Fibroblast of villous mesenchyme (primary cell): ENCODE results near the gene NXPE2. TPM values are rescaled to one million over a fixed set of nuclear protein-coding genes. Genes with fewer than 3 reads are reported as not detected.

Source experiments
- DNase-seq: peaks from one replicate; pipeline ENCODE4 v3.0.0-alpha.2; 2010; ENCODE audit warnings: low read depth
- H3K4me3 ChIP-seq: 2 replicates; pipeline ENCODE4 v1.5.1; 2011; ENCODE audit warnings: low read depth, mild to moderate bottlenecking, low read length
- total RNA-seq: library from RNA; depleted of rRNA; stranded (reverse); fragments of >200 nt; gene quantifications from 2 replicates; pipeline ENCODE4 v1.2.3, GENCODE V29; 2012
- TF ChIP-seq, protein P1 (sequence below): IDR thresholded peaks from 2 replicates; pipeline ENCODE4 v1.5.1; 2012; ENCODE audit warnings: low read depth, mild to moderate bottlenecking, low read length; ENCODE audit not compliant: insufficient read depth

NXPE2 gene
- total RNA-seq, 1 donor, result not detected

DNA sequence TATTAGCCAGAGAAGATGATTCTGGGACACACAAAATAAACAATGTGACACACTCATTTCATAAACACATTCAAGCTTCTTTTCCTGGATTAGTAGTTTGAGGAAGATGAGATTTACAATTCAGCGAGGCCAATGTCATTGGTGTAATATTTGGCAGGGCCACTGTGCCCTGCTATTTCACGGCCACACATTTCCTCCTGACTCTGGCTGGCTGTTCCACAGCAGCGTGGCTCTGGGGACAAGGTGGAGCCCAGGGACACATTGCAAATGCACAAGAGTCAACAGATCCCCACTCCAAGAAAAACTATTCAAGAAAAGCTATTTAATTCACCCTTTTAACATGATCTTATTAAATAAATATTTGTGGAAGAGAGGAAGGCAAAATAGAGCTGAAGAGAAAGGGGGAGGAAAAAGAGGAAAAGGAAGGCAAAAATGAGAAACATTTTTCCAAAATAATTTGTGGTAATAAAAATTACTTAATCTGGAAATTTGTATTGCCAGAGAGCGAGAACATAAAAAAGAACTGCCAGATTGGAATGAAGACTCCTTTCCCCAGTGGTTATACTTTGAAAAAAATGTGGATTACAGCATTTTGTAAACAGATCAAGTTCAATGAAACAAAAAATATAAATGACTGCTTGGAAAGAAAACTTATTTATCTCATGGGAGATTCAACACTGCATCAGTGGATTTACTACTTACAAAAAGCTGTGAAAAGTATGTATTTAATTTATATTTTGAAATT lies 27.1 kb downstream of the NXPE2 start:
- no peak overlapping the region for H3K4me3 ChIP-seq
- TF ChIP-seq, protein P1, sequence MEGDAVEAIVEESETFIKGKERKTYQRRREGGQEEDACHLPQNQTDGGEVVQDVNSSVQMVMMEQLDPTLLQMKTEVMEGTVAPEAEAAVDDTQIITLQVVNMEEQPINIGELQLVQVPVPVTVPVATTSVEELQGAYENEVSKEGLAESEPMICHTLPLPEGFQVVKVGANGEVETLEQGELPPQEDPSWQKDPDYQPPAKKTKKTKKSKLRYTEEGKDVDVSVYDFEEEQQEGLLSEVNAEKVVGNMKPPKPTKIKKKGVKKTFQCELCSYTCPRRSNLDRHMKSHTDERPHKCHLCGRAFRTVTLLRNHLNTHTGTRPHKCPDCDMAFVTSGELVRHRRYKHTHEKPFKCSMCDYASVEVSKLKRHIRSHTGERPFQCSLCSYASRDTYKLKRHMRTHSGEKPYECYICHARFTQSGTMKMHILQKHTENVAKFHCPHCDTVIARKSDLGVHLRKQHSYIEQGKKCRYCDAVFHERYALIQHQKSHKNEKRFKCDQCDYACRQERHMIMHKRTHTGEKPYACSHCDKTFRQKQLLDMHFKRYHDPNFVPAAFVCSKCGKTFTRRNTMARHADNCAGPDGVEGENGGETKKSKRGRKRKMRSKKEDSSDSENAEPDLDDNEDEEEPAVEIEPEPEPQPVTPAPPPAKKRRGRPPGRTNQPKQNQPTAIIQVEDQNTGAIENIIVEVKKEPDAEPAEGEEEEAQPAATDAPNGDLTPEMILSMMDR, result no peak
- no peak for DNase-seq

DNA sequence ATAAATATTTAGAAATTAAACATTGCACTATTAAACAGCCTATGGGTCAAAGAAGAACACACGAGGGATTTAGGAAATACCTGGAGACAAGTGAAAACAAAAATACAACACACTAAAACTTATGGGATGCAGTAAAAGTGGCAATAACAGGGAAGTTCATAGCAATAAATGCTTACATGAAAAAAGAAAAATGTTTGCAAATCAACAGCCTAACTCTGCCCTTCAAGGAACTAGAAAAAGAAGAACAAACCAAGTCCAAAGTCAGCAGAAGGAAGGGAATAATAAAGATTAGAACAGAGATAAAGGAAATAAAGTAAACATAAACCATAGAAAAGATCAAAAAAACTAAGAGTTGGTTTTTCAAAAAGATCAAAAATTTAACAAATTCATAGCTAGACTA lies 31.6 kb downstream of the NXPE2 start:
- DNase-seq, result no peak
- H3K4me3 ChIP-seq, result no peak overlapping the region
- TF ChIP-seq, protein P1, result no peak

DNA sequence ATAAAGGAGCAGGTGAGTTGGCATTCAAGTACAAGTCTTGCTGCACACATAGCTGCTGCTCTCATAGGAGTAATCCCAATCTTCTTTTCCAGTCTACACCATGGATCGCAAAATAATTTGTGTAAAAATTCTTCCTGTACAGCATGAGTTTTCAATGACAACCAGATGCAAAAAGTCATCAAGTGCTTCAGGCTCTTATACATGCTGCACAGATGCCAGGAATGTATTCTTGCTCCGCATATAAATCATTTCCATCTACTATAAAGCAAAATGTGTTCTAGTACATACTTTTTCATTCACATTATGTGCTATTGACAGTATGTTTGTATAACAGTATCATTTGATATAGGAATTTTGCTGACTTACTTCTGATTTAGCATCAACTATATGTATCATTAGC lies 35.4 kb downstream of the NXPE2 start:
- no peak overlapping the region for H3K4me3 ChIP-seq
- DNase-seq, result no peak
- TF ChIP-seq, protein P1, result no peak

DNA sequence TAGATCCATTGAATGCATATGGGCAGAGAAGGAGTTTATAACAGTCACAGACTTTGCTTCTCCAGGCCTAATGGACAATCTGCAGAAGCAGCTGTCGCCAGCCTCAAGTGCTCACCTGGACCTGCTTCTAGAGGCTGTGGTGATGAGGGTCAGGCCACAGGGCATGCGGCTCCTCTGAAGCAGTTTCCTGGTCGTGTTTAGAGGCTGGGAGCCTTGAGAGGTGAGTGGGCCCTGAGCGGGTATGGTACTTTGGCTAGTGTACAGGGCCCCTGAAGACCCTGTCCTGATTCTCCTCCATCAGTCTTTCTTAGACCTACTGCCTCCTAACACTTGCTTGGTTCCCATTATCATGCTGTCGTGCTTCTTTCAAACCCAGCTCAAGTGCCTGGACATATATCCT lies 41.2 kb downstream of the NXPE2 start:
- DNase-seq, result no peak
- TF ChIP-seq, protein P1, result no peak

DNA sequence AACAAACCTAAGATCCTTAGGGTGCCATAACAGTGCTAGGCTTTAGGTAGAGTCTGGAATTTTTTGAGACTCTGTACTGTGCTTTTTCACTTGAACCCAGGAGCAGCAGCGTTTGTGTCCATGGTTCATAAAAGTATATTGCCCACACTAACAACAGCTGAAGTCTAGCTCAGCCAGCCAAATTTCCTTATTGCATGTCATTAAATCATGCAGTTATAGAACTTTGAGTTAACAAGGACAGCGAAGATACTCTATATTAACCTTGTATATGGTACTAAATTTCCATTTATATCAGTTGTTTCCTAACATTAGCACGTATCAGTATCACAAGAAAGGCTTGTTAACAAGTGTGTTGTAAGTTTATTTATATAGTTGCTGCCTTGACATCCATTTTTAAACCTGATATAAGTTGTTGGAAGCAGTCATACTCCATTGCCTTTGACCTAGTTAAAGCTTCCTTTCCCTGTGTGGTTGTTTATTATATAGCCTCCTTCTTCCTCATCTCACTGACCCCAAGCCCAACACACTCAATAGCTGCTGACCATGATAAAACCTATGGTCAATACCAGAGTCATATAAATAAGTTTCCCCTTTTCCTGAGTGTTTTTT lies 46.7 kb downstream of the NXPE2 start:
- TF ChIP-seq, protein P1, result no peak
- no peak overlapping the region for H3K4me3 ChIP-seq
- DNase-seq, result no peak

More for the DNA sequence above, 41.2 kb downstream of the NXPE2 start:
- H3K4me3 ChIP-seq, result no peak overlapping the region

DNA sequence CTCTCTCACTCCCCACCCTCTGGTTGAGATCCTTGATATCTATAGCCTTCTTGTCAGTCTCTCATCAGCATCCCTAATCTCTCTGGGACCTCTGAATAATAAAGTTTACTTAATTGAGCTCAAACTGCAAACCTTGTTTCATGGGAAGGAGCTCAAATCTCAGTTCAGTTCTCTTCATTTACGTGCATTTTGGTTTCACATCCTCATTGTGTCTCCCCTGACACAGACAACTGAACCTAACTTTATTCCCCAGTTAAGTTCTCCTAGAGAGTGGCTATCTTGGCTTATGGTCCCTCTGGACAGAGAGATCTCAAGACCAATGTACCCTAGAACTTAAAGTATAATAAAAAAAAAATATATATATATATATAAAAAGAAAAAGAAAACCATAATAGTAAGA lies 47.3 kb downstream of the NXPE2 start:
- TF ChIP-seq, protein P1, result no peak
- H3K4me3 ChIP-seq, result no peak overlapping the region
- no peak for DNase-seq
